Measurements from ENCODE around the gene RBM28.
"Not testable (repeated sequence)": the region's sequence is repeated elsewhere in the genome, so short reads cannot be mapped to it uniquely, and the experiment has no call there.

The RBM28 gene

GRCh38 chr7:128302139-128302538 lies 41.6 kb downstream of the RBM28 start:
- no peak for DNase-seq (ENCODE audit: insufficient read length, low spot score)
- no peak for FAIRE-seq

GRCh38 chr7:128299109-128299607 lies 44.5 kb downstream of the RBM28 start:
- no peak for DNase-seq (ENCODE audit: insufficient read length, low spot score)
- FAIRE-seq: no peak

- not testable (repeated sequence) for FAIRE-seq; DNase-seq (ENCODE audit: insufficient read length, low spot score)
Observed at GRCh38 chr7:128298004-128298403, 45.7 kb downstream of the RBM28 start.

- DNase-seq (ENCODE audit: insufficient read length, low spot score) (no peak), FAIRE-seq (no peak)
Observed at GRCh38 chr7:128287556-128287955, 56.2 kb downstream of the RBM28 start.

GRCh38 chr7:128284102-128284501 lies 59.6 kb downstream of the RBM28 start:
- FAIRE-seq: no peak

GRCh38 chr7:128281605-128282380 lies 61.9 kb downstream of the RBM28 start:
- FAIRE-seq (no peak), DNase-seq (ENCODE audit: insufficient read length, low spot score) (no peak)

More at GRCh38 chr7:128284102-128284501, 59.6 kb downstream of the RBM28 start:
- DNase-seq (ENCODE audit: insufficient read length, low spot score): no peak

GRCh38 chr7:128280451-128280850 lies 63.3 kb downstream of the RBM28 start:
- DNase-seq (ENCODE audit: insufficient read length, low spot score); FAIRE-seq: not testable (repeated sequence)

- FAIRE-seq: no peak
Observed at GRCh38 chr7:128279124-128279713, 64.5 kb downstream of the RBM28 start.

GRCh38 chr7:128278366-128278765 lies 65.3 kb downstream of the RBM28 start:
- FAIRE-seq (no peak), DNase-seq (ENCODE audit: insufficient read length, low spot score) (no peak)

More at GRCh38 chr7:128279124-128279713, 64.5 kb downstream of the RBM28 start:
- DNase-seq (ENCODE audit: insufficient read length, low spot score): no peak

GRCh38 chr7:128275681-128276080 lies 68.0 kb downstream of the RBM28 start:
- no peak for FAIRE-seq
- DNase-seq (ENCODE audit: insufficient read length, low spot score): no peak

- FAIRE-seq (no peak), DNase-seq (ENCODE audit: insufficient read length, low spot score) (no peak)
Observed at GRCh38 chr7:128274884-128275603, 68.7 kb downstream of the RBM28 start.

- FAIRE-seq (no peak), DNase-seq (ENCODE audit: insufficient read length, low spot score) (no peak)
Observed at GRCh38 chr7:128274246-128274883, 69.3 kb downstream of the RBM28 start.

GRCh38 chr7:128271942-128272481 lies 71.7 kb downstream of the RBM28 start:
- FAIRE-seq (no peak), DNase-seq (ENCODE audit: insufficient read length, low spot score) (no peak)

GRCh38 chr7:128271471-128271941 lies 72.2 kb downstream of the RBM28 start:
- FAIRE-seq: no peak
- DNase-seq (ENCODE audit: insufficient read length, low spot score): no peak

- DNase-seq (ENCODE audit: insufficient read length, low spot score): no peak
- FAIRE-seq: no peak
Observed at GRCh38 chr7:128270826-128271272, 72.9 kb downstream of the RBM28 start.

- FAIRE-seq (no peak), DNase-seq (ENCODE audit: insufficient read length, low spot score) (no peak)
Observed at GRCh38 chr7:128268233-128268632, 75.5 kb downstream of the RBM28 start.

GRCh38 chr7:128267595-128267924 lies 76.1 kb downstream of the RBM28 start:
- FAIRE-seq (no peak), DNase-seq (ENCODE audit: insufficient read length, low spot score) (no peak)

- FAIRE-seq (no peak), DNase-seq (ENCODE audit: insufficient read length, low spot score) (peak; percentile 24)
Observed at GRCh38 chr7:128266883-128267594, 76.7 kb downstream of the RBM28 start.

GRCh38 chr7:128266529-128266882 lies 77.2 kb downstream of the RBM28 start:
- no peak for DNase-seq (ENCODE audit: insufficient read length, low spot score)
- FAIRE-seq: no peak

- no peak for DNase-seq (ENCODE audit: insufficient read length, low spot score)
- FAIRE-seq: no peak
Observed at GRCh38 chr7:128265906-128266300, 77.8 kb downstream of the RBM28 start.

All from HTR-8/SVneo (cell line).